Measurements from ENCODE around the gene PSTPIP2. TPM values are rescaled to one million over a fixed set of nuclear protein-coding genes. Genes with fewer than 3 reads are reported as not detected.
A peak's percentile ranks its signal among the peaks of the same experiment; 100 is the strongest.
"Not testable (repeated sequence)": the region's sequence is repeated elsewhere in the genome, so short reads cannot be mapped to it uniquely, and the experiment has no call there.

Gene PSTPIP2
- total RNA-seq, 1 experiment from 2014 or later: 0.39 TPM

DNA sequence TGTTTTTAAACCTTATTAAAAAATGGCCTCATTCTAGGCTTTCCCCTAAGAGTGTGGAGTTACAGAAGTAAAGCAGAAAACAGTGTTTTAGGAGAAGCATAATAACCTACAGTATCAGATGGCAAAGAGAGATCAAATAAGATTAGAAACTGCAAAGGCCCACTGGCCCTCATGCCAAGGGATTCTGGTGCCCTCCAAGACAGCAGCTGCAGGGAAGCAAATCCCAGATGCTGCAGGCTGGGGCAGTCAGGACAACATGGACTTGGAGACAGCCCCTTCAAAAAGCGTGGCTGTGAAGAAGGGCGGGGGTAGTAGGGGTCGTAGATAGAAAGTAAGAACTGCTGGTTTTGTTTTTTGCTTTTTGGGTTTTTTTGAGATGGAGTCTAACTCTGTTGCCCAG is 76.6 kb downstream of the PSTPIP2 start:
- ATAC-seq (no peak), DNase-seq (ENCODE audit: low read depth, low spot score) (no peak)
- Histone ChIP-seq H3K9me3 (ENCODE audit: control insufficient read depth, insufficient read depth, low read depth, low read length) (no peaks in the 10 kb centered on the region), H3K4me3 (ENCODE audit: low read depth in 2 of 2, low read length in 2 of 2) (no peak overlapping the region), H3K27ac (ENCODE audit: low read length) (no peak overlapping the region), H3K4me1 (ENCODE audit: control insufficient read depth, insufficient read depth, low read length) (no peaks in the 10 kb centered on the region), H3K27me3 (ENCODE audit: control insufficient read depth, insufficient read depth, low read length) (no peaks in the 10 kb centered on the region), H3K36me3 (ENCODE audit: control insufficient read depth, insufficient read depth, low read length) (no peaks in the 10 kb centered on the region)
- ChIA-PET CTCF (no interaction called here), POLR2A (no interaction called here)
- in situ Hi-C loops (cut with HindIII; ENCODE audit: low pct_unique_long_range_greater_than_20kb, low sequenced_read_pairs) (no loop called here), intact Hi-C loops (cut with micrococcal nuclease; ENCODE audit: unreplicated experiment) (no loop called here)
- TF ChIP-seq SIN3A (IDR thresholded peaks at IDR 0.05; ENCODE audit: borderline replicate concordance, insufficient read depth, low read depth, low read length): no peak
- no peak for TF ChIP-seq TCF7L2 (IDR thresholded peaks at IDR 0.05; ENCODE audit: low read depth, low read length)
- TF ChIP-seq, protein P1, sequence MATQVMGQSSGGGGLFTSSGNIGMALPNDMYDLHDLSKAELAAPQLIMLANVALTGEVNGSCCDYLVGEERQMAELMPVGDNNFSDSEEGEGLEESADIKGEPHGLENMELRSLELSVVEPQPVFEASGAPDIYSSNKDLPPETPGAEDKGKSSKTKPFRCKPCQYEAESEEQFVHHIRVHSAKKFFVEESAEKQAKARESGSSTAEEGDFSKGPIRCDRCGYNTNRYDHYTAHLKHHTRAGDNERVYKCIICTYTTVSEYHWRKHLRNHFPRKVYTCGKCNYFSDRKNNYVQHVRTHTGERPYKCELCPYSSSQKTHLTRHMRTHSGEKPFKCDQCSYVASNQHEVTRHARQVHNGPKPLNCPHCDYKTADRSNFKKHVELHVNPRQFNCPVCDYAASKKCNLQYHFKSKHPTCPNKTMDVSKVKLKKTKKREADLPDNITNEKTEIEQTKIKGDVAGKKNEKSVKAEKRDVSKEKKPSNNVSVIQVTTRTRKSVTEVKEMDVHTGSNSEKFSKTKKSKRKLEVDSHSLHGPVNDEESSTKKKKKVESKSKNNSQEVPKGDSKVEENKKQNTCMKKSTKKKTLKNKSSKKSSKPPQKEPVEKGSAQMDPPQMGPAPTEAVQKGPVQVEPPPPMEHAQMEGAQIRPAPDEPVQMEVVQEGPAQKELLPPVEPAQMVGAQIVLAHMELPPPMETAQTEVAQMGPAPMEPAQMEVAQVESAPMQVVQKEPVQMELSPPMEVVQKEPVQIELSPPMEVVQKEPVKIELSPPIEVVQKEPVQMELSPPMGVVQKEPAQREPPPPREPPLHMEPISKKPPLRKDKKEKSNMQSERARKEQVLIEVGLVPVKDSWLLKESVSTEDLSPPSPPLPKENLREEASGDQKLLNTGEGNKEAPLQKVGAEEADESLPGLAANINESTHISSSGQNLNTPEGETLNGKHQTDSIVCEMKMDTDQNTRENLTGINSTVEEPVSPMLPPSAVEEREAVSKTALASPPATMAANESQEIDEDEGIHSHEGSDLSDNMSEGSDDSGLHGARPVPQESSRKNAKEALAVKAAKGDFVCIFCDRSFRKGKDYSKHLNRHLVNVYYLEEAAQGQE (IDR thresholded peaks at IDR 0.05; ENCODE audit: insufficient read depth in 1 of 2, low read depth in 2 of 2, low read length in 1 of 2): no peak
- TF ChIP-seq, protein P2, sequence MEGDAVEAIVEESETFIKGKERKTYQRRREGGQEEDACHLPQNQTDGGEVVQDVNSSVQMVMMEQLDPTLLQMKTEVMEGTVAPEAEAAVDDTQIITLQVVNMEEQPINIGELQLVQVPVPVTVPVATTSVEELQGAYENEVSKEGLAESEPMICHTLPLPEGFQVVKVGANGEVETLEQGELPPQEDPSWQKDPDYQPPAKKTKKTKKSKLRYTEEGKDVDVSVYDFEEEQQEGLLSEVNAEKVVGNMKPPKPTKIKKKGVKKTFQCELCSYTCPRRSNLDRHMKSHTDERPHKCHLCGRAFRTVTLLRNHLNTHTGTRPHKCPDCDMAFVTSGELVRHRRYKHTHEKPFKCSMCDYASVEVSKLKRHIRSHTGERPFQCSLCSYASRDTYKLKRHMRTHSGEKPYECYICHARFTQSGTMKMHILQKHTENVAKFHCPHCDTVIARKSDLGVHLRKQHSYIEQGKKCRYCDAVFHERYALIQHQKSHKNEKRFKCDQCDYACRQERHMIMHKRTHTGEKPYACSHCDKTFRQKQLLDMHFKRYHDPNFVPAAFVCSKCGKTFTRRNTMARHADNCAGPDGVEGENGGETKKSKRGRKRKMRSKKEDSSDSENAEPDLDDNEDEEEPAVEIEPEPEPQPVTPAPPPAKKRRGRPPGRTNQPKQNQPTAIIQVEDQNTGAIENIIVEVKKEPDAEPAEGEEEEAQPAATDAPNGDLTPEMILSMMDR (IDR thresholded peaks at IDR 0.05): no peak
- TF ChIP-seq POLR2AphosphoS5 (IDR thresholded peaks at IDR 0.05; ENCODE audit: low read depth, low read length): no peak
- no TSS peak for BruUV-seq (replicated peaks)

DNA sequence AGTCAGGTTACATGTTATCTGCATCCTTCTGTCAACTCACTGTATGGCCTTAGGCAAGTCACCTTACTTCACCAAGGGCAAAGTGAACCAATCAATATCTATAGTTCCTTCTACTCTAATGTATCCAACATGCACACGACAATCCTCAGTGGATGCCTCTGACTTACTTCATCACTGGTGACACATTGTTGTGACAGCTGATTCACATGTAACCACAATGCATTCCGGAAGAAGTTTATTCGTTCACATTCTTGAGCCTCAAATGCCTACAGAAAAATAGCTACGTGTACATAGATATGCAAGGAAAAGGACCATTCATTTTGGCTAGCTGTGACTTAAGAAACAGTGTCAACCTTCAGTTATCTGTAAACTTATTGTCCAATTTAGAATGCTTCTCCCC is 78.6 kb downstream of the PSTPIP2 start:
- ATAC-seq (peak; percentile 82), DNase-seq (ENCODE audit: low read depth, low spot score) (peak; percentile 61)
- H3K27ac ChIP-seq (ENCODE audit: low read length): no peak overlapping the region
- H3K4me3 ChIP-seq (ENCODE audit: low read depth in 2 of 2, low read length in 2 of 2): no peak overlapping the region
- POLR2A ChIA-PET: no interaction called here
- no TSS peak for BruUV-seq (replicated peaks)
- no peaks in the 10 kb centered on the region for H3K27me3 ChIP-seq (ENCODE audit: control insufficient read depth, insufficient read depth, low read length)
- TF ChIP-seq TCF7L2 (IDR thresholded peaks at IDR 0.05; ENCODE audit: low read depth, low read length): no peak
- TF ChIP-seq, protein P1 (IDR thresholded peaks at IDR 0.05; ENCODE audit: insufficient read depth in 1 of 2, low read depth in 2 of 2, low read length in 1 of 2): no peak
- no peak for TF ChIP-seq SIN3A (IDR thresholded peaks at IDR 0.05; ENCODE audit: borderline replicate concordance, insufficient read depth, low read depth, low read length)
- no peak for TF ChIP-seq POLR2AphosphoS5 (IDR thresholded peaks at IDR 0.05; ENCODE audit: low read depth, low read length)
- H3K9me3 ChIP-seq (ENCODE audit: control insufficient read depth, insufficient read depth, low read depth, low read length): no peaks in the 10 kb centered on the region
- intact Hi-C loops (cut with micrococcal nuclease; ENCODE audit: unreplicated experiment) (no loop called here), in situ Hi-C loops (cut with HindIII; ENCODE audit: low pct_unique_long_range_greater_than_20kb, low sequenced_read_pairs) (no loop called here)
- H3K36me3 ChIP-seq (ENCODE audit: control insufficient read depth, insufficient read depth, low read length): no peaks in the 10 kb centered on the region
- no peaks in the 10 kb centered on the region for H3K4me1 ChIP-seq (ENCODE audit: control insufficient read depth, insufficient read depth, low read length)
- CTCF ChIA-PET: no interaction called here

DNA sequence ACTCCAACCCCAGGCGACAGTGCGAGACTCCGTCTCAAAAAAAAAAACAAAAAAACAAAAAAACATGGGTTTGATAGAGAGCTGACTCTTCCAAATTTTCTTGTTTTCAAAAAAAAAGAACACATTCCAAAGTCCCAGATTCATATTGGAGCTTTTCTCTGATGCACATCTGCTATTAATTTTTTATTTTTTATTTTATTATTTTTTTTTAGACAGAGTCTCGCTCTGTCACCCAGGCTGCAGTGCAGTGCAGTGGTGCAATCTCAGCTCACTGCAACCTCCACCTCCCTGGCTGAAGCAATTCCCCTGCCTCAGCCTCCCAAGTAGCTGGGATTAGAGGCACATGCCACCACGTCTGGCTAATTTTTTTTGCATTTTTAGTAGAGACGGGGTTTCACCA is 79.5 kb downstream of the PSTPIP2 start:
- intact Hi-C loops (cut with micrococcal nuclease; ENCODE audit: unreplicated experiment); H3K4me3 ChIP-seq (ENCODE audit: low read depth in 2 of 2, low read length in 2 of 2); H3K36me3 ChIP-seq (ENCODE audit: control insufficient read depth, insufficient read depth, low read length); CTCF ChIA-PET; in situ Hi-C loops (cut with HindIII; ENCODE audit: low pct_unique_long_range_greater_than_20kb, low sequenced_read_pairs); BruUV-seq (replicated peaks); H3K9me3 ChIP-seq (ENCODE audit: control insufficient read depth, insufficient read depth, low read depth, low read length); ATAC-seq; H3K4me1 ChIP-seq (ENCODE audit: control insufficient read depth, insufficient read depth, low read length); DNase-seq (ENCODE audit: low read depth, low spot score); H3K27me3 ChIP-seq (ENCODE audit: control insufficient read depth, insufficient read depth, low read length); H3K27ac ChIP-seq (ENCODE audit: low read length); POLR2A ChIA-PET: not testable (repeated sequence)
